ENCODE measurements around the gene ATP10A. TPM values are rescaled to one million over a fixed set of nuclear protein-coding genes. Genes with fewer than 3 reads are reported as not detected.

The ATP10A gene
- total RNA-seq, 1 donor from 2014 or later, result 0.22 TPM

- no peak overlapping the region for H3K27ac Mint-ChIP-seq
- TF ChIP-seq CTCF (IDR thresholded peaks at IDR 0.05; ENCODE audit: unreplicated experiment), result no peak
- H3K27me3 Mint-ChIP-seq (ENCODE audit: low read depth), result peaks cover 38% of the 10 kb centered on the region
- H3K4me1 Mint-ChIP-seq, result no peaks in the 10 kb centered on the region
- DNase-seq (ENCODE audit: low spot score in 2 of 2, unreplicated experiment in 2 of 2), result no peak
- no peak overlapping the region for H3K4me3 Mint-ChIP-seq
- no peaks in the 10 kb centered on the region for H3K9me3 Mint-ChIP-seq
- H3K36me3 Mint-ChIP-seq, result no peaks in the 10 kb centered on the region
Observed at GRCh38 chr15:25869701-25870100, 6.6 kb upstream of the ATP10A start.

GRCh38 chr15:25866874-25867273 lies 3.7 kb upstream of the ATP10A start:
- H3K4me1 Mint-ChIP-seq, result peaks cover 5% of the 10 kb centered on the region

GRCh38 chr15:25866251-25866650 lies 3.1 kb upstream of the ATP10A start:
- Mint-ChIP-seq H3K36me3 (no peaks in the 10 kb centered on the region), H3K27me3 (ENCODE audit: low read depth) (peaks cover 68% of the 10 kb centered on the region), H3K9me3 (no peaks in the 10 kb centered on the region), H3K27ac (no peak overlapping the region), H3K4me3 (no peak overlapping the region), H3K4me1 (peaks cover 5% of the 10 kb centered on the region)
- no peak for TF ChIP-seq CTCF (IDR thresholded peaks at IDR 0.05; ENCODE audit: unreplicated experiment)
- DNase-seq (ENCODE audit: low spot score in 2 of 2, unreplicated experiment in 2 of 2), result no peak

More at GRCh38 chr15:25866874-25867273, 3.7 kb upstream of the ATP10A start:
- no peak for DNase-seq (ENCODE audit: low spot score in 2 of 2, unreplicated experiment in 2 of 2)
- Mint-ChIP-seq H3K27ac (no peak overlapping the region), H3K9me3 (no peaks in the 10 kb centered on the region), H3K27me3 (ENCODE audit: low read depth) (peaks cover 62% of the 10 kb centered on the region), H3K36me3 (no peaks in the 10 kb centered on the region), H3K4me3 (no peak overlapping the region)
- TF ChIP-seq CTCF (IDR thresholded peaks at IDR 0.05; ENCODE audit: unreplicated experiment), result no peak

GRCh38 chr15:25864966-25865365 lies 1.8 kb upstream of the ATP10A start:
- H3K4me3 Mint-ChIP-seq, result no peak overlapping the region
- no peak for DNase-seq (ENCODE audit: low spot score in 2 of 2, unreplicated experiment in 2 of 2)
- no peak for TF ChIP-seq CTCF (IDR thresholded peaks at IDR 0.05; ENCODE audit: unreplicated experiment)
- H3K4me1 Mint-ChIP-seq, result peaks cover 5% of the 10 kb centered on the region
- H3K27me3 Mint-ChIP-seq (ENCODE audit: low read depth), result peaks cover 77% of the 10 kb centered on the region
- no peaks in the 10 kb centered on the region for H3K36me3 Mint-ChIP-seq
- H3K27ac Mint-ChIP-seq, result no peak overlapping the region
- H3K9me3 Mint-ChIP-seq, result no peaks in the 10 kb centered on the region

GRCh38 chr15:25863968-25864580 lies 947 bp upstream of the ATP10A start:
- H3K27me3 Mint-ChIP-seq (ENCODE audit: low read depth), result peaks cover 78% of the 10 kb centered on the region
- no peaks in the 10 kb centered on the region for H3K9me3 Mint-ChIP-seq
- DNase-seq (ENCODE audit: low spot score in 2 of 2, unreplicated experiment in 2 of 2), result no peak
- H3K4me1 Mint-ChIP-seq, result peaks cover 5% of the 10 kb centered on the region
- no peaks in the 10 kb centered on the region for H3K36me3 Mint-ChIP-seq
- TF ChIP-seq CTCF (IDR thresholded peaks at IDR 0.05; ENCODE audit: unreplicated experiment), result no peak
- peak overlapping the region; percentile 65 for H3K4me3 Mint-ChIP-seq
- H3K27ac Mint-ChIP-seq, result no peak overlapping the region

All from mesothelial cell of epicardium (in vitro differentiated cells).